ENCODE measurements around the gene GPR22. TPM values are rescaled to one million over a fixed set of nuclear protein-coding genes. Genes with fewer than 3 reads are reported as not detected.

GPR22 gene
- polyA plus RNA-seq, 3 donors: 0.18 TPM; not detected in 2

- Mint-ChIP-seq H3K4me3 (no peak overlapping the region), H3K9me3 (no peaks in the 10 kb centered on the region), H3K4me1 (peaks cover 2% of the 10 kb centered on the region), H3K27me3 (ENCODE audit: low read depth in 3 of 3) (no peaks in the 10 kb centered on the region), H3K27ac (peak overlapping the region in 1 of 7 donors; percentile 65), H3K36me3 (peaks cover 11 to 13% of the 10 kb centered on the region in 2 donors)
- intact Hi-C loops (cut with micrococcal nuclease): loop anchor here (5.0 to 10.0 kb wide), 2 partner anchors 264 to 411 kb away; no protein-coding TSS in a partner anchor
- Histone ChIP-seq H3K9ac (ENCODE audit: insufficient read depth, low read length, poor library complexity, severe bottlenecking) (no peak overlapping the region), H3K27ac (ENCODE audit: low read depth in 1 of 2, low read length in 2 of 2) (no peak overlapping the region), H3K4me1 (ENCODE audit: control insufficient read depth in 1 of 2, insufficient read depth in 2 of 2, low read length in 2 of 2) (no peaks in the 10 kb centered on the region), H3K9me3 (replicated peaks in 1 of 2; ENCODE audit: control insufficient read depth in 1 of 2, insufficient read depth in 1 of 2, low read length in 2 of 2) (no peaks in the 10 kb centered on the region), H3K4me3 (replicated peaks in 1 of 3; ENCODE audit: low read depth in 2 of 3, low read length in 3 of 3) (no peak overlapping the region), H4K20me1 (ENCODE audit: insufficient read depth, low read length) (no peaks in the 10 kb centered on the region), H3K79me2 (ENCODE audit: insufficient read depth, low read length) (no peaks in the 10 kb centered on the region), H3K4me2 (replicated peaks; ENCODE audit: extremely low read depth, low read length, poor library complexity, severe bottlenecking) (no peak overlapping the region), H3K27me3 (ENCODE audit: control insufficient read depth in 2 of 2, insufficient read depth in 2 of 2, low read length in 2 of 2) (no peaks in the 10 kb centered on the region), H3K36me3 (replicated peaks in 1 of 2; ENCODE audit: control insufficient read depth in 1 of 2, insufficient read depth in 2 of 2, low read length in 2 of 2) (peaks cover 2% of the 10 kb centered on the region in 2 donors), H2AFZ (ENCODE audit: insufficient read depth, low read depth, low read length, poor library complexity, severe bottlenecking) (no peak overlapping the region)
- WGBS (ENCODE audit: insufficient coverage): no CpG with 5 or more reads among the region's 6 CpGs
- TF ChIP-seq CTCF (IDR thresholded peaks at IDR 0.05): peak; percentile 46
- DNase-seq: peak; percentile 8 to 32 (median 23)
Observed at GRCh38 chr7:107463139-107464078, 6.4 kb upstream of the GPR22 start.

GRCh38 chr7:107464666-107465226 lies 5.1 kb upstream of the GPR22 start:
- H3K27ac ChIP-seq (ENCODE audit: low read depth in 1 of 2, low read length in 2 of 2): no peak overlapping the region
- H3K4me1 ChIP-seq (ENCODE audit: control insufficient read depth in 1 of 2, insufficient read depth in 2 of 2, low read length in 2 of 2): no peaks in the 10 kb centered on the region
- H3K4me2 ChIP-seq (replicated peaks; ENCODE audit: extremely low read depth, low read length, poor library complexity, severe bottlenecking): no peak overlapping the region
- no peak overlapping the region for H3K9ac ChIP-seq (ENCODE audit: insufficient read depth, low read length, poor library complexity, severe bottlenecking)
- intact Hi-C loops (cut with micrococcal nuclease): loop anchor here (5.0 to 10.0 kb wide), 2 partner anchors 263 to 410 kb away; no protein-coding TSS in a partner anchor
- H3K27me3 ChIP-seq (ENCODE audit: control insufficient read depth in 2 of 2, insufficient read depth in 2 of 2, low read length in 2 of 2): no peaks in the 10 kb centered on the region
- Mint-ChIP-seq H3K9me3 (no peaks in the 10 kb centered on the region), H3K36me3 (peaks cover 0 to under 1% of the 10 kb centered on the region in 2 donors), H3K27me3 (ENCODE audit: low read depth in 3 of 3) (no peaks in the 10 kb centered on the region), H3K4me3 (no peak overlapping the region), H3K4me1 (peaks cover 2% of the 10 kb centered on the region), H3K27ac (no peak overlapping the region)
- no peaks in the 10 kb centered on the region for H3K79me2 ChIP-seq (ENCODE audit: insufficient read depth, low read length)
- H3K4me3 ChIP-seq (replicated peaks in 1 of 3; ENCODE audit: low read depth in 2 of 3, low read length in 3 of 3): no peak overlapping the region
- TF ChIP-seq CTCF (IDR thresholded peaks at IDR 0.05): no peak
- no peak for DNase-seq
- H4K20me1 ChIP-seq (ENCODE audit: insufficient read depth, low read length): no peaks in the 10 kb centered on the region
- no CpG with 5 or more reads among the region's 3 CpGs for WGBS (ENCODE audit: insufficient coverage)
- no peaks in the 10 kb centered on the region for H3K36me3 ChIP-seq (replicated peaks in 1 of 2; ENCODE audit: control insufficient read depth in 1 of 2, insufficient read depth in 2 of 2, low read length in 2 of 2)
- H2AFZ ChIP-seq (ENCODE audit: insufficient read depth, low read depth, low read length, poor library complexity, severe bottlenecking): no peak overlapping the region
- H3K9me3 ChIP-seq (replicated peaks in 1 of 2; ENCODE audit: control insufficient read depth in 1 of 2, insufficient read depth in 1 of 2, low read length in 2 of 2): no peaks in the 10 kb centered on the region
